AG20443 (cell line): Measurements from ENCODE around the gene KYAT1.
A peak's percentile ranks its signal among the peaks of the same experiment; 100 is the strongest.
"Not testable (repeated sequence)": the region's sequence is repeated elsewhere in the genome, so short reads cannot be mapped to it uniquely, and the experiment has no call there.

Experiments
- DNase-seq: peaks from one replicate; pipeline ENCODE4 v3.0.0; 2012; ENCODE audit warnings: low spot score, mixed read lengths

The KYAT1 gene

DNA sequence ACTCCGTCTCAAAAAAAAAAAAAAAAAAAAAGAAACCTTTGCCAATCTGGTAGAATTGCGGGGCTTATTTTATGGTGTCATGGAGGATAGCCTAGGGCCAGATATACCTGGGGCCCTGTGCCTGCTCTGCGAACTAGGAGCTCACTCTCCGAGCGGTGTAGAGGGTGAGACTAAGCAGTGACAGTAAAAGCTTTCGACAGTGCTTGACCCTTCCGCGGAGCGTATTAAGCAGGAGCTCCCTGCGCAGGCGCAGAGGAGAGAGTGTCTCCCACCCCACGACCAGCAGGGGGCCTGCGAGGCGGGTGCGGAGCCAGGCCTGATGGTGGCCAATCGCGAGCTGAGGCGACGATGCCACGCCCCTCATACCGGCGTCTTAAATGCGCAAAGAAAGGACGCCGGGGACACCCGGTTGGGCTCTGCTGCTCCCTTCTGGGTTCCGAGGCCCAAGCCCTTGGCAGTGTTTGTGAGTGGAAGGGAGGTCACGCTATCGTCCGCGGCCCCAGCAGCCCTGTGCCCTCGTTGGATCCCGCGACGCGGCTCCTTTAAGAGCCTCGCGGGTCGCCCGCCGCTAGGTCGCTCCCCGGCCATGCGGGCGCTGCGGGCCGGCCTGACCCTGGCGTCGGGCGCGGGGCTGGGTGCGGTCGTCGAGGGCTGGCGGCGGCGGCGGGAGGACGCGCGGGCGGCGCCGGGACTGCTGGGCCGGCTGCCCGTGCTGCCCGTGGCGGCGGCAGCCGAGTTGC, 63.5 kb downstream of the KYAT1 start, which contains the start of gene ENDOG:
Gene ENDOG, plus strand, starts transcription at position 402 of the 740 bp plus-strand sequence. Its CDS starts 185 bp downstream, at position 587.
- DNase-seq: peak; percentile 100

DNA sequence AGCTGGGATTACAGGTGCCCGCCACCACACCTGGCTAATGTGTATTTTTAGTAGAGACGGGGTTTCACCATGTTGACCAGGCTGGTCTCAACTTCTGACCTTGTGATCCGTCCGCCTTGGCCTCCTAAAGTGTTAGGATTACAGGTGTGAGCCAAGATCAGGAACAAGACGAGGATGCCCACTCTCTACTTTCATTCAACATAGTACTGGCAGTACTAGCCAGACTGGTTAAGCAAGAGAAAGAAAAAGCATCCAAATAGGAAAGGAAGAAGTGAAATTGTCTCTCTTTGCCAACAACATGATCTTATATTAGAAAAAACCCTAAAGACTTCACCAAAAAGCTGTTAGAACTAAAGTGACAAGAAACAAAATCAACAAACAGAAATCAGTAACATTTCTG, 70.9 kb downstream of the KYAT1 start:
- DNase-seq: no peak

DNA sequence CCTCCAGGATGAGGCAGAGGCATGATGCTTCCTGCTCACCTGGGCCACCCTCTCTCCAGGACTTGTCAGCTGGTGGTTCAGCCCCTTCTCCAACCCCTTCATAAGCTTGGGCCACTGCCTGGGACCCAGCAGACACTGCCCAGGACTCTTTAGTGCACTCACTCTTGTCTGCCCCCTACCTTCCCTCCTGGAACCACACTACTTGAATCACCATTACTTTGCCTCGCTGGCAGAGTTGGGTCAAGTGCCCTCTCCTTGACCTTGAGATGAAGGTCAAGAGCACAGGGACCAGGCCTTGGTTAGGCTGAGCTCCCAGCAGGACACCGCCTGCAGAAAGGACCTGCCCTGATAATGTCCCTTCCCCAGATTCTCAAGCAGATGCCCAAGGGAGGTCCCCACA, 71.9 kb downstream of the KYAT1 start:
- DNase-seq: no peak

DNA sequence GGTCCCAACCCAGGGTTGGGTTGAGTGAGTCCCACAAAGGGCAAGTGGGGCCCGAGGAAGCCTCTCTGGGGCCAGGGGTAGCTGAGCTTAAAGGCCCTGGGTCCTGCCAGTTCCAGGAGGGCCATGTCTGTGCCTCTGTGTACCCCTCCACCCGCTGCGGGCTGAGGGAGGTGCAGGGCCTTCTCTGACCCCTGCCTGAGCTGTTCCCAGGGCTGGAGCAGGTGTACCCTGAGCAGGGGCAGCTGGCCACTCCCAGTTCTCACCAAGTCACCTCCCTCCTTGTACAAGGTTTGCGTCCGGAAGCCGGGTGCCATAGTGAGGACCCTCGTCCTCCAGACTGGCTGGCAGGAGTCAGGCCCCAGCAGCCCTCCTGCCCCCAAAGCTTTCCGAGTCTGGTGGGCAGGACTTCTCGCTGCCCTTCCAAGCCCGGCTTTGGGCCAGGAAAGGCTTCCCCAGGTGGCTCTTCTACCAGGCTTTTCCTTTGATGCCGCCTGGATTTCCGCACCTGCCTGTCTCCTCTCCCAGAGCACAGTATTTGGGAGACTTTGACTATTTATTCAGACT, 72.6 kb downstream of the KYAT1 start:
- no peak for DNase-seq

DNA sequence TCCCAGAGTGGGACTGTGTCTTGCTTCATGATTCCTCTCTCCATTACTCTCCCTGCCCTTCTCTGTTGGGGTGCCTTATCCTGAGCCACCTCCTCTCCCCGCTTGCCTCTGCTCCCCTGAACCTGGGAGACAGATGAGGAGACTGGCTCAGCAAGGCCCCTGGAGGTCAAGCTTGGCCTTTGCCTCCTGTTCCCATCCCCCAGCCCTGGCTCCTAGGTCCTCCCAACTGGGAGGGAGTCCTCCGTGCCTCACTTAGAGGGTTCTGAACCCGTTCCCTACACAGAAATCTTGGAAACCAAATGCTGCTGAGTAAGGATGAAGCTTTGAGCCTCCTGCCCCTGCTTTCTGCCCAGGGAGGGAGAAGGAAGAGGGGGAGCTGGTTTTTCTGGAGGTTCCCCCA, 73.2 kb downstream of the KYAT1 start:
- no peak for DNase-seq

DNA sequence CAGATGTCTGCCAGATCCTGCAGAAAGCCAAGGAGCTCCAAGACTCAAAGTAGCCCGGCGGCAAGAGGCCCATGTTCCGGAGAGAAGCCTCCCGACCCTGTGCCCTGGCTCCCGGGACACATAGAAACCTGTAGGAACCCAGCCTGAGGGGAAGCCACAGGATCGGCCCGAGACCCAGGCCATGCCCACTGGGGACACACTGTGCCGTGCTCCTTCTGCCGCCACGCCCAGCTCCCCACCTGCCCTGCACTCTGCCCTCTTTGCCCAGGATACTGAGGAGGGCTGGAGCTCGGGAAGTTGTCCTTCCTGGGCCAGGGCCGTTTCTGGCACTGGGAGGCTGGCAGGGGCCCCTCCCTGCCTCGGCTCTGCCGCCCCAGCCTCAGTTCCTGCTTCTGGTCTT, 73.9 kb downstream of the KYAT1 start:
- no peak for DNase-seq

DNA sequence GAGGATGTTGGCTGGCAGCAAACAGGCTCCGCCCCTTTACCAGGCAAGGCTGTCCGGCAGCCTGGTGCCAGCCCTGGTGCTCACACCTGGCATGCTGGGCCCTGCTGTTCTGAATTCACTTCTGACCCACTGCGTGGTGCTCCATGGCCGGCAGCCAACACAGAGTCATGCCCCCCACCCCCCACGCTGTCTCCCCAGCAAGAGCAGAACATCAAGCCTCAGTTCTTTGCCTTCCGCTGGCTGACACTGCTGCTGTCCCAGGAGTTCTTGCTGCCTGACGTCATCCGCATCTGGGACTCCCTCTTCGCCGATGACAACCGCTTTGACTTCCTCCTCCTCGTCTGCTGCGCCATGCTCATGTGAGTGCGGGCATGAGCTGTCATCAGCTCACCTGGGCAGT, 76.1 kb downstream of the KYAT1 start:
- no peak for DNase-seq

DNA sequence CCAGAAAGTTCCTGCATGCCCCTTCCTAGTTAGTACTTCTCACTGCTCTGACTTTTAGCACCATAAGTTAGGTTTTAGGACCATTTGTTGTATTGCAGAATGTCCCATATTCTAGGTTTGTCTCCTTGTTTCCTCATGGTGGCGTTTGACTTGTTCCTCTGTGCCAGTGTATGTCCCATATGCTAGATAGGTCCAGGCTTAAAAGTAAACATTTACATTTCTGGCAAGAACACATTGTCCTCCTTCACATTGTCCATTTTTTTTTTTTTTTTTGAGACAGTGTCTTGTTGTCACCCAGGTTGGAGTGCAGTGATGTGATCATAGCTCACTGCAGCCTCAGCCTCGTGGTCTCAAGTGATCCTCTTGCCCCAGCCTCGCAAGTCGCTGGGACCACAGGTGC, 79.3 kb downstream of the KYAT1 start:
- no peak for DNase-seq

DNA sequence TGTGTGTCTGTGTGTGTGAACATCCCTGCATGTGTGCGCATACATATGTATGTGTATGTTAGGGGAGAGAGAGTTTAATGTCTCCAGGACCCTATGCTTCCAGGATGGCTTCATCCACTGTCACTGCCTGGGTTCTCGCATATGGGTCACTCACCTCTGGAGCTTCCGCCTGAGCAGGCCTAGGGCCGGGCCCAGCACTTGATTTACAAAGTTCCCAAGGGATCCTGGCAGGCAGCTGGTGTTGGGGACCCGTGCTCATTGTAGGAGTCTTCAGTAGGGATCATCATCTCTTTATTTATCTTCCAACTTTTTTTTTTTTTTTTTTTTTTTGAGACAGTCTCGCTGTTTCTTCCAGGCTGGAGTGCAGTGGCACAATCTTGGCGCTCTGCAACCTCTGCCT, 81.7 kb downstream of the KYAT1 start:
- no peak for DNase-seq

DNA sequence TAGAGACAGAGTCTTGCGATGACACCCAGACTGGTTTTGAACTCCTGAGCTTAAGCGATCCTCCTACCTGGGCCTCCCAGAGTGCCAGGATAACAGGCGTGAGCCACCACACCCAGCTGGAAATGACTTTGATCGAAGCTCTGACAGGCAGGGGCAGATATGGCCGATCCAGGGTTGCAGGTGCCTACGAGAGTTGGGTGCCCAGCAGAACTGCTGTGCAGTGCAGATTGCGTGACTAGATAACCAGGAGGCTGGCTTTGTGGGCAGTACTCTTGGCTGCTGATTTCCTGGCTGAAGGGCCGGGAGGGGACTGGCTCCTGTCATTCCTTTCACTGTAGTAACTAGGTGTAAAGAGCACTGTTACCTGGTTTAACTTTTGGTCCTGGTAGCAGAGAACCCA, 82.9 kb downstream of the KYAT1 start:
- no peak for DNase-seq

DNA sequence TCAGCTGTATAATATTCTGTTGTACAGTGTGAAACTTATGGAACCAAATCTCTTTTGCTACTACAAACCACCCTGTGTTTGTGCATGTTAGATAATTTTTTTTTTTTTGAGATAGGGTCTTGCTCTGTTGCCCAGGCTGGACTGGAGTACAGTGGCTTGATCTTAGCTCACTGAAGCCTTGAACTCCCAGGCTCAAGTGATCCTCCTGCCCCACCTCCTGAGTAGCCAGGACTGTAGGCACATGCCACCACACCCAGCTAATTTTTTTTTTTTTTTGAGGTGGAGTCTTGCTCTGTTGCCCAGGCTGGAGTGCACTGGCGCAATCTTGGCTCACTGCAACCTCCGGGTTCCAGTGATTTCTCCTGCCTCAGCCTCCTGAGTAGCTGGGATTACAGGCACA, 86.8 kb downstream of the KYAT1 start:
- DNase-seq: not testable (repeated sequence)

DNA sequence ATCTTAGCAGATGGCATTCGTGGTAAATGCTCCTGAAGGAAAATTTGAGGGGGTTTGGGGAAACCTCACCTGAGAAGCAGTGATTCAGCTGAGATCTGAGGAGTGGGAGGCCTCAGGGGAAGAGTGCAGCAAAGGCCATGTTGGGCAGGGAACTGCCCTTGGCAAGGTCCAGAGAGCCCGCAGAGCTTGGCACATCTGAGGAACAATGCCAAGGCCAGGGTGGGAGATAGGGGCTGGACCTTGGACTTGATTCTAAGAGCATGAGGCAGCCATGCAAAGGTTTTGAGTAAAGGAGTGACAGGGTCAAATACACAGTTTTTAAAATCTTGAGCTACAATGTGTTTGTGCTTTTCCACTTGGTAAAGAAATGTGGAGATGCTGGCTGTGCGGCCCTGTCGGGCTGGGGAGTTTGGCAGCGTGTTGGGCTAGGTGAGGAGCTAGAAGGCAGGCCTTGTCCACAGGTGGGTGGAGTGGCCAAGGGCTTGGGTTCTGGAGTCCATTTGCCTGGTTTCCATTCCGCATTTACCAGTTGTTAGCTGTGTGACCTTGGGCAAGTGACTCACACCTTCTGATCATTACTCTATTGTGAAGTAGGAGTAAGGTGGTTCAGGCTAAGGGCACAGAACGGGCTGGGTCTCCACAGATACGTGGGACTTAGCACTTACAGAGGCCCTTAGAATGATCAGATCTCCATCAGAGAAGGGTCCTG, 88.6 kb downstream of the KYAT1 start:
- DNase-seq: no peak

DNA sequence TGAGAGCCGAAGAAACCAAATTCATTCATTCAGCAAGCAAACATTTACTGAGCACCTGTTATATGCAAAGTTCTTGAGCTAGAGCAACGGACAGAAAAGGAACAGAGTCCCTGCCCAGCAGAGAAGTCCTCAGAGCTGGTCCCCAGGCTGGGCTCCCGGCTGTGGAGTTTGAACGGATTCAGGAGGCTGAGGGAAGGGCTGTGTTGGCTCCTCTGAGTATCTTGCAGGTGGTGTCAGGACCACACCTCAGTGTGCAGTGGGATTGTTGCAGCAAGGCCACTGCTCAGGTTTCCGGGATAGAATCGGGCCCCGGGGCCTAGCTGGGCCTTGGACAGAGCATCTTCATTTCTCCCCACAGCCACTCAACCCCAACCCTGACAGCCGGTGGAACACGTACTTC, 89.6 kb downstream of the KYAT1 start:
- no peak for DNase-seq

DNA sequence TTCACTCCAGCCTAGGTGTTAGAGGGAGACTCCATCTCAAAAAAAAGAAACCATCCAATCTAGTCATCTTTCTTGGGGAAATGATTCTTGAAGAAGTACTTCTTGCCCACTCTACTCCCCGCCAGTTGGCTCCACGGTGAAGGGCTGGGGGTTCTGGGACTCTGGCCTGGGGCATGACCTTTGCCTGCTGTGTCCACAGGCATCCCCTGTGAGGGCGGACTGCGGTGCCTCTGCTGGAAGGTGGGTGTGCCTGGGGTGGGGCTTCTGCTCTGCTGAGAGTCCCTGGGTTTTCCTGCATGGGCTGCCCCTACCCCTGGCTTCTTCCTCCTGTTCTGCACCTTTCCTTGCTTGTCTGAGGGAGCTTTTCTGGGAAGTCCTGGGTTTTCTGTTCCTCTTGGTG, 91.2 kb downstream of the KYAT1 start:
- no peak for DNase-seq

DNA sequence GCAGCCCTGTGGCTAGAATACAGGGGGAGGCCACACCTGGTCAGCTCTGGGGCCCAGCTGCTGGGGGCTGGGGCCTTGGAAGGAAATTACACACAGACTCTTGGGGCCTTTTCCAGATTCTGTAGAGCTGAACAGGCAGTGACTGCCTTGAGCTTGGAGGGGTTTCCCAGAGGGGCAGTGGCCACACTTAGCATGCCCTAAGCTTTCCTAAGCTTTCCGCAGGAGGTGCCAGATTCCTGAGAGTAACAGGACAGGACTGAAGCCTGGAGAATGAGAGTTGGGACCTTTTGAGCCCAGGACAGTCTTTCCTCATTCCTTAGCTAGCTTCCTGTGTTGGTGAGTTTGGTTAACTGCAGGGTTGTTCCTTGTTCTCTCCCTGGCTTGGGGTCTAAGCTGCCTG, 93.3 kb downstream of the KYAT1 start:
- DNase-seq: no peak

DNA sequence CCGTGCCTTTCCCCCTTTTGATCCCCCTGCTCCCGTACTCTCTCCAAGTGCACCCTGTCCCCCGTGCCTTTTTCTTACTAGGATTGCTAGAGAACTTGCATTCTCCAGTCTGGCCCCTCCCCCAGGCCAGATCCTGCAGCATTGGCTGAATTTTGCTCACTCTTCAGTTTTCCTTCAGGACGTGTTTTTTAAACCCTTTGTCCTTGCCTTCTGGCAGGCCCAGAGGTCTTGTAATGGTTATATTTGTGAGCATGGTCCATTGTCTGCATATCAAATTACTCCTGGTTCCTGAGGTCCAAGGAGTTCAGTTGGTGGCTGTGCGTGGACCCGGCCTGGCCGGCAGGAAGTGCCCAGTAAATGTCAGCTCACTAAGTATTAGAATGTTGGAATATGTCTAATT, 94.1 kb downstream of the KYAT1 start:
- DNase-seq: peak; percentile 49

DNA sequence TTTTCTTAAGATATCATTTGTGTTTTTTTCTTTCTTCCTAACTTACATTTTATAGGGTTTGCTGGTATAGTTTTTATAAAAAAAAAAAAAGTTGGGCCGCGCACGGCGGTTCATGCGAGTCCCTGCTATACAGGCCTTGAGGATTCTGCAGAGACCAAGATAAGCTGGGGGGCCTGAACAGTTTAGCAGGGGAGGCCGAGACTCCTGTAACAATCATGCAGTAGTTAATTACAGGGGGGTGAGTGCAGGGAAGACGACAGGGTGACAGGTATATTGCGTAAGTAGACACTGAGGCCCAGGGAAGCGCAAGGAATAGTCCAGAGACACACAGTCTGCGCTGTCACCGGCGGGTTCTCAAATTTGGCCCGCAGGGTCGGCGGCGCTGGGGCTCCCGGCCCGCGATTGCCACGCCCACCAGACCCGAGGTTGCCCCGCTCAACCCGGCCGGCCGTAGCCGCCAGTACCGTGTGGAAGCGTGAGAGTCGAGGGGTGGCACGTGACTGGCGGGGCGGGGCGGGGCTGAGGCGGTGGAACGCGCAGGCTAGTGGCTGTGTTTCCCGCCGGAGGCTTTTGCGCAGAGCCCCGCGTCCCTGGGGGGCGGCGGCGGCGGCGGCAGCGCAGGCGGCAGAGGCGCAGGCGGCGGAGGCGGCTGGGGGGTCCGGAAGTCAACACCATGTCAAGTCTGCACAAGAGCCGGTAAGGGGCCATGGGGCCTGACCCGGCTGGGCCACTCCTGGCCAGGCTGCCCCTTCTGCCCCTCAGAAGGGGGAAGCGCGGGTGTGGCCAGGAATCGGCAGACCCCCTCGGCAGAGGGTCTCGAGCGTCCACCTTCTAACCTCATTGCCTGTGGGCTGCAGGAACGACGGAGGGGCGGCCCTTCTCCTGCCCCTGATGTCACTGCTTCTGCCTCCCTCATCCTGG, 94.8 kb downstream of the KYAT1 start, which contains the start of gene TBC1D13:
Gene TBC1D13, plus strand, starts transcription at position 573 of the 921 bp plus-strand sequence. Its CDS starts 101 bp downstream, at position 674.
- DNase-seq: peak; percentile 97

DNA sequence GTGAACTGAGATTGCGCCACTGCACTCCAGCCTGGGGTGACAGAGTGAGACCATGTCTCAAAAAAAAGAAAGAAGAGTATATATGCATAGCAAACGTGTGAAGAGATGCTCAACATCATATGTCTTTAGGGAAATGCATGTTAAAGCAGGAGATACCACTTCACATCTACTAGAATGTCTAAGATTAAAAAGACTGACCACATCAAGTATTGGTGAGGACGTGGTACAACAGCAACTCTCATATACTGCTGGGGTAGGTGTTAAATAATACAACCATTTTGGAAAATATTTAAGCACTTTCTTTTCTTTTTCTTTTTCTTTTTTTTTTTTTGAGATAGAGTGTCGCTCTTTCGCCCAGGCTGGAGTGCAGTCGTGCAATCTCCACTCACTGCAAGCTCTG, 96.3 kb downstream of the KYAT1 start:
- no peak for DNase-seq
